OCI-LY7 (cell line): ENCODE data around the gene DHRS12. TPM values are rescaled to one million over a fixed set of nuclear protein-coding genes. Genes with fewer than 3 reads are reported as not detected.
A peak's percentile ranks its signal among the peaks of the same experiment; 100 is the strongest.

Experiments
- BruUV-seq: library from RNA; stranded (reverse); fragments of 400-500 nt; replicated peaks from 2 replicates; lab custom pipeline; 2021; lab: Mats Ljungman, UMichigan
- CTCF ChIA-PET: fragments of 300-600 bp; sonication (Branson Sonifier 250); formaldehyde crosslinking; loops from one replicate; lab custom pipeline; 2022; ENCODE audit warnings: antibody characterized with exemption; ENCODE audit not compliant: unreplicated experiment; lab: Charles Lee
- POLR2A ChIA-PET: fragments of 300-600 bp; sonication (Branson Sonifier 250); formaldehyde crosslinking; loops from one replicate; lab custom pipeline; 2022; ENCODE audit warnings: antibody characterized with exemption; lab: Charles Lee
- DNase-seq: peaks from one replicate; pipeline ENCODE4 v3.0.0-alpha.2; 2015; ENCODE audit warnings: low spot score
- H2AFZ ChIP-seq: fragments of 200-600 bp; sonication (generic), shearing (Covaris generic); 2 replicates; pipeline ENCODE4 v1.6.1; 2014; ENCODE audit warnings: mild to moderate bottlenecking, antibody characterized with exemption, low read length, moderate library complexity
- H3K27ac ChIP-seq: fragments of 200-600 bp; sonication (generic); 2 replicates; pipeline ENCODE4 v1.5.1; 2014; ENCODE audit warnings: mixed run types, low read depth, mild to moderate bottlenecking, moderate library complexity, low read length, inconsistent platforms; ENCODE audit not compliant: poor library complexity, severe bottlenecking
- H3K36me3 ChIP-seq: fragments of 200-600 bp; sonication (generic); 2 replicates; pipeline ENCODE4 v1.6.1; 2014; ENCODE audit warnings: mild to moderate bottlenecking, antibody characterized with exemption, low read length, moderate library complexity, mixed read lengths; ENCODE audit not compliant: insufficient read depth
- H3K4me1 ChIP-seq: fragments of 200-600 bp; sonication (generic); 2 replicates; pipeline ENCODE4 v1.5.1; 2014; ENCODE audit warnings: mild to moderate bottlenecking, low read length; ENCODE audit not compliant: insufficient read depth, poor library complexity, severe bottlenecking
- H3K4me2 ChIP-seq: fragments of 200-600 bp; sonication (generic); 2 replicates; pipeline ENCODE4 v1.6.1; 2014; ENCODE audit warnings: mild to moderate bottlenecking, low read length
- H3K4me3 ChIP-seq: fragments of 200-600 bp; sonication (generic); 2 replicates; pipeline ENCODE4 v1.5.1; 2014; ENCODE audit warnings: mild to moderate bottlenecking, low read depth, low read length; ENCODE audit not compliant: poor library complexity, severe bottlenecking
- H3K79me2 ChIP-seq: fragments of 200-600 bp; sonication (generic); 2 replicates; pipeline ENCODE4 v1.6.1; 2016; ENCODE audit warnings: low read depth, mild to moderate bottlenecking, low read length, moderate library complexity, mixed read lengths; ENCODE audit not compliant: insufficient read depth
- H3K9me2 ChIP-seq: fragments of 200-600 bp; sonication (generic); 2 replicates; pipeline ENCODE4 v1.6.1; 2016; ENCODE audit warnings: mild to moderate bottlenecking, low read length, mixed read lengths; ENCODE audit not compliant: insufficient read depth
- H3K9me3 ChIP-seq: fragments of 200-600 bp; sonication (generic); 2 replicates; pipeline ENCODE4 v1.6.1; 2014; ENCODE audit warnings: mild to moderate bottlenecking, mixed run types, low read length, mixed read lengths
- H4K20me1 ChIP-seq: fragments of 200-600 bp; sonication (generic); 2 replicates; pipeline ENCODE4 v1.6.1; 2014; ENCODE audit warnings: mild to moderate bottlenecking, antibody characterized with exemption, low read length, moderate library complexity, mixed read lengths; ENCODE audit not compliant: insufficient read depth
- CTCF ChIP-seq: fragments of 200-600 bp; sonication (generic); conservative IDR thresholded peaks from 2 replicates; pipeline ENCODE4 v1.5.1; 2014; ENCODE audit warnings: mild to moderate bottlenecking, antibody characterized with exemption, low read length, moderate library complexity, mixed read lengths
- EZH2phosphoT487 ChIP-seq: fragments of 200-600 bp; sonication (generic); IDR thresholded peaks from 2 replicates; pipeline ENCODE4 v1.6.1; 2018; ENCODE audit warnings: low read depth, borderline replicate concordance, mild to moderate bottlenecking, mixed run types, antibody characterized with exemption, low read length, moderate library complexity, mixed read lengths
- intact Hi-C: fragments of 100-400 bp; cut with micrococcal nuclease; formaldehyde crosslinking; loops from one replicate; pipeline ENCODE4 v1.10.0; 2022; ENCODE audit not compliant: unreplicated experiment
- total RNA-seq, 2 experiments: library from RNA; depleted of rRNA in 1 of 2; stranded (reverse); fragments of >200 nt in 1 of 2; shearing (Covaris generic) in 1 of 2; gene quantifications; 2 replicates each; pipeline ENCODE4 v1.2.3, GENCODE V29; 2014 to 2022

The DHRS12 gene
- total RNA-seq, 2 experiments from 2014 or later, result 3.5 to 11.9 TPM

GRCh38 chr13:51834581-51835171 is 30.7 kb upstream of the DHRS12 start:
- H3K4me3 ChIP-seq, result no peak overlapping the region
- peaks cover 55% of the 10 kb centered on the region for H3K4me1 ChIP-seq

GRCh38 chr13:51833980-51834379 is 30.0 kb upstream of the DHRS12 start:
- Histone ChIP-seq H3K9me2 (no peaks in the 10 kb centered on the region), H2AFZ (no peak overlapping the region; the same call in 1 of the 2 replicates), H3K9me3 (no peaks in the 10 kb centered on the region), H3K27ac (no peak overlapping the region), H3K4me1 (peaks cover 62% of the 10 kb centered on the region), H3K79me2 (no peaks in the 10 kb centered on the region), H3K36me3 (no peaks in the 10 kb centered on the region), H3K4me2 (peak overlapping the region; percentile 77), H3K4me3 (peak overlapping the region; percentile 41), H4K20me1 (no peaks in the 10 kb centered on the region)
- TF ChIP-seq CTCF (no peak), EZH2phosphoT487 (no peak)
- no peak for DNase-seq
- POLR2A ChIA-PET, result interaction anchor here (0.8 to 5.3 kb wide), 6 partner anchors 13 to 390 kb away, joined by 3 to 80 read pairs (median 4); partner anchors contain the start of gene INTS6
- intact Hi-C loops, result no loop called here
- CTCF ChIA-PET, result interaction anchor here (1.0 to 5.7 kb wide), 2 partner anchors 20 to 36 kb away, joined by 4 to 79 read pairs; no protein-coding TSS in a partner anchor
- no TSS peak for BruUV-seq

More at GRCh38 chr13:51834581-51835171, 30.7 kb upstream of the DHRS12 start:
- Histone ChIP-seq H2AFZ (no peak overlapping the region; the same call in 1 of the 2 replicates), H3K79me2 (no peaks in the 10 kb centered on the region), H3K27ac (no peak overlapping the region), H3K9me3 (no peaks in the 10 kb centered on the region), H3K4me2 (no peak overlapping the region), H4K20me1 (no peaks in the 10 kb centered on the region), H3K36me3 (no peaks in the 10 kb centered on the region), H3K9me2 (no peaks in the 10 kb centered on the region)
- ChIA-PET CTCF (interaction anchor here (1.0 to 5.7 kb wide), 2 partner anchors 21 to 37 kb away, joined by 4 to 79 read pairs; no protein-coding TSS in a partner anchor), POLR2A (interaction anchor here (0.7 to 5.3 kb wide), 6 partner anchors 13 to 391 kb away, joined by 3 to 80 read pairs (median 4); partner anchors contain the start of gene INTS6)
- intact Hi-C loops, result no loop called here
- BruUV-seq, result no TSS peak
- no peak for DNase-seq
- no peak for TF ChIP-seq CTCF
- TF ChIP-seq EZH2phosphoT487, result no peak
